ENCODE data around the gene B4GALT4.

B4GALT4 gene

GRCh38 chr3:119229190-119229589 is 11.5 kb downstream of the B4GALT4 start:
- DNase-seq, result no peak
- 69% methylated on average over 2 of the region's 7 CpGs for WGBS (ENCODE audit: insufficient coverage)
- Histone ChIP-seq H3K9me3 (ENCODE audit: control extremely low read depth in 1 of 5, control insufficient read depth in 4 of 5, insufficient read depth in 2 of 5, low read depth in 1 of 5, low read length in 4 of 5) (no peaks in the 10 kb centered on the region), H3K27me3 (replicated peaks in 2 of 5; ENCODE audit: control insufficient read depth in 4 of 5, insufficient read depth in 5 of 5, low read length in 4 of 5) (no peaks in the 10 kb centered on the region), H3K4me3 (ENCODE audit: control insufficient read depth in 1 of 7, extremely low read depth in 1 of 7, insufficient read depth in 4 of 7, low read depth in 2 of 7, low read length in 6 of 7) (no peak overlapping the region), H3K27ac (ENCODE audit: insufficient read depth in 1 of 2, low read depth in 1 of 2, low read length in 2 of 2, poor library complexity in 1 of 2, severe bottlenecking in 2 of 2) (no peak overlapping the region), H3K4me1 (ENCODE audit: control extremely low read depth in 1 of 4, control insufficient read depth in 4 of 4, insufficient read depth in 4 of 4, low read length in 3 of 4) (no peaks in the 10 kb centered on the region), H3K36me3 (ENCODE audit: control insufficient read depth in 4 of 4, insufficient read depth in 4 of 4, low read length in 3 of 4) (peaks cover 12 to 81% (median 59%) of the 10 kb centered on the region in 4 experiments)
- ChIA-PET CTCF (no interaction called here), POLR2A (interaction anchor here (0.6 kb wide), 1 partner anchor 65 kb away, joined by 3 read pairs; the partner anchor contains the start of gene ARHGAP31)

GRCh38 chr3:119228373-119229145 is 12.1 kb downstream of the B4GALT4 start:
- WGBS (ENCODE audit: insufficient coverage), result no CpG with 5 or more reads among the region's 2 CpGs
- POLR2A ChIA-PET, result no interaction called here

GRCh38 chr3:119227070-119227850 is 13.4 kb downstream of the B4GALT4 start:
- Histone ChIP-seq H3K36me3 (ENCODE audit: control insufficient read depth in 4 of 4, insufficient read depth in 4 of 4, low read length in 3 of 4) (peaks cover 18 to 83% (median 66%) of the 10 kb centered on the region in 4 experiments), H3K4me1 (ENCODE audit: control extremely low read depth in 1 of 4, control insufficient read depth in 4 of 4, insufficient read depth in 4 of 4, low read length in 3 of 4) (no peaks in the 10 kb centered on the region), H3K27ac (ENCODE audit: insufficient read depth in 1 of 2, low read depth in 1 of 2, low read length in 2 of 2, poor library complexity in 1 of 2, severe bottlenecking in 2 of 2) (no peak overlapping the region), H3K9me3 (ENCODE audit: control extremely low read depth in 1 of 5, control insufficient read depth in 4 of 5, insufficient read depth in 2 of 5, low read depth in 1 of 5, low read length in 4 of 5) (no peaks in the 10 kb centered on the region), H3K27me3 (replicated peaks in 2 of 5; ENCODE audit: control insufficient read depth in 4 of 5, insufficient read depth in 5 of 5, low read length in 4 of 5) (no peaks in the 10 kb centered on the region), H3K4me3 (ENCODE audit: control insufficient read depth in 1 of 7, extremely low read depth in 1 of 7, insufficient read depth in 4 of 7, low read depth in 2 of 7, low read length in 6 of 7) (no peak overlapping the region)
- ChIA-PET CTCF (interaction anchor here (1.2 to 1.3 kb wide), 2 partner anchors 14 to 16 kb away, joined by 3 to 6 read pairs; partner anchors contain the start of gene B4GALT4), POLR2A (no interaction called here)
- no peak for DNase-seq
- 90% methylated on average over 5 of the region's 6 CpGs for WGBS (ENCODE audit: insufficient coverage)

More at GRCh38 chr3:119228373-119229145, 12.1 kb downstream of the B4GALT4 start:
- CTCF ChIA-PET, result interaction anchor here (1.2 kb wide), 1 partner anchor 17 kb away, joined by 3 read pairs; no protein-coding TSS in a partner anchor
- H3K27me3 ChIP-seq (replicated peaks in 2 of 5; ENCODE audit: control insufficient read depth in 4 of 5, insufficient read depth in 5 of 5, low read length in 4 of 5), result no peaks in the 10 kb centered on the region
- H3K27ac ChIP-seq (ENCODE audit: insufficient read depth in 1 of 2, low read depth in 1 of 2, low read length in 2 of 2, poor library complexity in 1 of 2, severe bottlenecking in 2 of 2), result no peak overlapping the region
- no peak overlapping the region for H3K4me3 ChIP-seq (ENCODE audit: control insufficient read depth in 1 of 7, extremely low read depth in 1 of 7, insufficient read depth in 4 of 7, low read depth in 2 of 7, low read length in 6 of 7)
- no peaks in the 10 kb centered on the region for H3K4me1 ChIP-seq (ENCODE audit: control extremely low read depth in 1 of 4, control insufficient read depth in 4 of 4, insufficient read depth in 4 of 4, low read length in 3 of 4)
- no peaks in the 10 kb centered on the region for H3K9me3 ChIP-seq (ENCODE audit: control extremely low read depth in 1 of 5, control insufficient read depth in 4 of 5, insufficient read depth in 2 of 5, low read depth in 1 of 5, low read length in 4 of 5)
- H3K36me3 ChIP-seq (ENCODE audit: control insufficient read depth in 4 of 4, insufficient read depth in 4 of 4, low read length in 3 of 4), result peaks cover 13 to 81% (median 62%) of the 10 kb centered on the region in 4 experiments
- DNase-seq, result no peak

- no CpG with 5 or more reads among the region's 3 CpGs for WGBS (ENCODE audit: insufficient coverage)
- Histone ChIP-seq H3K4me3 (ENCODE audit: control insufficient read depth in 1 of 7, extremely low read depth in 1 of 7, insufficient read depth in 4 of 7, low read depth in 2 of 7, low read length in 6 of 7) (no peak overlapping the region), H3K4me1 (ENCODE audit: control extremely low read depth in 1 of 4, control insufficient read depth in 4 of 4, insufficient read depth in 4 of 4, low read length in 3 of 4) (no peaks in the 10 kb centered on the region), H3K9me3 (ENCODE audit: control extremely low read depth in 1 of 5, control insufficient read depth in 4 of 5, insufficient read depth in 2 of 5, low read depth in 1 of 5, low read length in 4 of 5) (no peaks in the 10 kb centered on the region), H3K36me3 (ENCODE audit: control insufficient read depth in 4 of 4, insufficient read depth in 4 of 4, low read length in 3 of 4) (peaks cover 14 to 88% (median 69%) of the 10 kb centered on the region in 4 experiments), H3K27ac (ENCODE audit: insufficient read depth in 1 of 2, low read depth in 1 of 2, low read length in 2 of 2, poor library complexity in 1 of 2, severe bottlenecking in 2 of 2) (peak overlapping the region in 1 of 2 experiments; percentile 40), H3K27me3 (replicated peaks in 2 of 5; ENCODE audit: control insufficient read depth in 4 of 5, insufficient read depth in 5 of 5, low read length in 4 of 5) (no peaks in the 10 kb centered on the region)
- no peak for DNase-seq
- CTCF ChIA-PET, result interaction anchor here (1.0 to 2.9 kb wide), 5 partner anchors 16 to 105 kb away, joined by 3 to 6 read pairs (median 3); no protein-coding TSS in a partner anchor
- POLR2A ChIA-PET, result interaction anchor here (0.6 kb wide), 1 partner anchor 24 kb away, joined by 3 read pairs; no protein-coding TSS in a partner anchor
These were observed 15.6 kb downstream of the B4GALT4 start for GRCh38 chr3:119225121-119225520.

- no peaks in the 10 kb centered on the region for H3K4me1 ChIP-seq (ENCODE audit: control extremely low read depth in 1 of 4, control insufficient read depth in 4 of 4, insufficient read depth in 4 of 4, low read length in 3 of 4)
- DNase-seq, result no peak
- 100% methylated on average over 5 of the region's 5 CpGs for WGBS (ENCODE audit: insufficient coverage)
- ChIA-PET CTCF (interaction anchor here (2.9 kb wide), 1 partner anchor 18 kb away, joined by 6 read pairs; no protein-coding TSS in a partner anchor), POLR2A (no interaction called here)
- peaks cover 14 to 84% (median 64%) of the 10 kb centered on the region in 4 experiments for H3K36me3 ChIP-seq (ENCODE audit: control insufficient read depth in 4 of 4, insufficient read depth in 4 of 4, low read length in 3 of 4)
- no peak overlapping the region for H3K4me3 ChIP-seq (ENCODE audit: control insufficient read depth in 1 of 7, extremely low read depth in 1 of 7, insufficient read depth in 4 of 7, low read depth in 2 of 7, low read length in 6 of 7)
- H3K27ac ChIP-seq (ENCODE audit: insufficient read depth in 1 of 2, low read depth in 1 of 2, low read length in 2 of 2, poor library complexity in 1 of 2, severe bottlenecking in 2 of 2), result no peak overlapping the region
- no peaks in the 10 kb centered on the region for H3K27me3 ChIP-seq (replicated peaks in 2 of 5; ENCODE audit: control insufficient read depth in 4 of 5, insufficient read depth in 5 of 5, low read length in 4 of 5)
- no peaks in the 10 kb centered on the region for H3K9me3 ChIP-seq (ENCODE audit: control extremely low read depth in 1 of 5, control insufficient read depth in 4 of 5, insufficient read depth in 2 of 5, low read depth in 1 of 5, low read length in 4 of 5)
These were observed 17.2 kb downstream of the B4GALT4 start for GRCh38 chr3:119223511-119223910.

GRCh38 chr3:119222391-119222790 is 18.3 kb downstream of the B4GALT4 start:
- ChIA-PET POLR2A (no interaction called here), CTCF (interaction anchor here (1.7 kb wide), 1 partner anchor 14 kb away, joined by 6 read pairs; no protein-coding TSS in a partner anchor)
- H3K4me1 ChIP-seq (ENCODE audit: control extremely low read depth in 1 of 4, control insufficient read depth in 4 of 4, insufficient read depth in 4 of 4, low read length in 3 of 4), result no peaks in the 10 kb centered on the region
- whole genome bisulfite sequencing (ENCODE audit: insufficient coverage), result 100% methylated on average over 7 of the region's 7 CpGs
- no peak overlapping the region for H3K4me3 ChIP-seq (ENCODE audit: control insufficient read depth in 1 of 7, extremely low read depth in 1 of 7, insufficient read depth in 4 of 7, low read depth in 2 of 7, low read length in 6 of 7)
- no peak for DNase-seq
- no peaks in the 10 kb centered on the region for H3K27me3 ChIP-seq (replicated peaks in 2 of 5; ENCODE audit: control insufficient read depth in 4 of 5, insufficient read depth in 5 of 5, low read length in 4 of 5)
- H3K36me3 ChIP-seq (ENCODE audit: control insufficient read depth in 4 of 4, insufficient read depth in 4 of 4, low read length in 3 of 4), result peaks cover 12 to 82% (median 62%) of the 10 kb centered on the region in 4 experiments
- no peaks in the 10 kb centered on the region for H3K9me3 ChIP-seq (ENCODE audit: control extremely low read depth in 1 of 5, control insufficient read depth in 4 of 5, insufficient read depth in 2 of 5, low read depth in 1 of 5, low read length in 4 of 5)
- H3K27ac ChIP-seq (ENCODE audit: insufficient read depth in 1 of 2, low read depth in 1 of 2, low read length in 2 of 2, poor library complexity in 1 of 2, severe bottlenecking in 2 of 2), result no peak overlapping the region
